Vagina (tissue), 2 donors: ENCODE results near the gene NEO1. TPM values are rescaled to one million over a fixed set of nuclear protein-coding genes. Genes with fewer than 3 reads are reported as not detected.

Experiments
- DNase-seq, 2 donors: peaks; one replicate each; pipeline ENCODE4 v3.0.0-alpha.2; 2017; ENCODE audit errors: extremely low spot score in 2 of 2
- H3K27ac ChIP-seq: fragments of 200-600 bp; sonication (generic); one replicate; pipeline ENCODE4 v1.5.1; 2019
- H3K27me3 ChIP-seq: fragments of 200-600 bp; sonication (generic); one replicate; pipeline ENCODE4 v1.5.1; 2019
- H3K36me3 ChIP-seq, 2 donors: fragments of 200-600 bp; sonication (generic); one replicate each; pipeline ENCODE4 v1.5.1; 2017 to 2019
- H3K4me1 ChIP-seq: fragments of 200-600 bp; sonication (generic); one replicate; pipeline ENCODE4 v1.5.1; 2019
- H3K4me3 ChIP-seq, 2 donors: fragments of 200-600 bp; sonication (generic); 1 replicate in 1 of 2; 2 replicates in 1 of 2; pipeline ENCODE4 v1.5.1; 2016 to 2019
- H3K9me3 ChIP-seq: fragments of 200-600 bp; sonication (generic); one replicate; pipeline ENCODE4 v1.5.1; 2019
- POLR2A ChIP-seq, 2 donors: fragments of 450-650 bp; IDR thresholded peaks; one replicate each; pipeline ENCODE4 v1.6.1; 2017; ENCODE audit warnings: antibody characterized with exemption in 2 of 2, mild to moderate bottlenecking in 2 of 2, moderate library complexity in 2 of 2
- POLR2AphosphoS5 ChIP-seq, 2 donors: sonication (generic); formaldehyde crosslinking; IDR thresholded peaks; one replicate each; pipeline ENCODE4 v1.9.0; 2017; ENCODE audit warnings: antibody characterized with exemption in 2 of 2, mild to moderate bottlenecking in 2 of 2, low read depth in 1 of 2; ENCODE audit not compliant: insufficient read depth in 1 of 2
- intact Hi-C: fragments of 100-400 bp; cut with DNase I; formaldehyde crosslinking; loops from one replicate; pipeline ENCODE4 v1.15.1; 2023
- total RNA-seq: library from RNA; depleted of rRNA; stranded (reverse); fragments of >200 nt; gene quantifications from one replicate; pipeline ENCODE4 v1.2.3, GENCODE V29; 2016
- TF ChIP-seq, protein P1 (sequence below), 3 experiments: fragments of 450-650 bp in 2 of 3; fragments of 200-600 bp in 1 of 3; sonication (generic) in 1 of 3; IDR thresholded peaks; one replicate each; pipeline ENCODE4 v1.5.1; 2017 to 2019; ENCODE audit warnings: antibody characterized with exemption in 3 of 3, mild to moderate bottlenecking in 2 of 3, moderate library complexity in 2 of 3

NEO1 gene
- total RNA-seq, 1 donor from 2014 or later, result 21.9 TPM

DNA sequence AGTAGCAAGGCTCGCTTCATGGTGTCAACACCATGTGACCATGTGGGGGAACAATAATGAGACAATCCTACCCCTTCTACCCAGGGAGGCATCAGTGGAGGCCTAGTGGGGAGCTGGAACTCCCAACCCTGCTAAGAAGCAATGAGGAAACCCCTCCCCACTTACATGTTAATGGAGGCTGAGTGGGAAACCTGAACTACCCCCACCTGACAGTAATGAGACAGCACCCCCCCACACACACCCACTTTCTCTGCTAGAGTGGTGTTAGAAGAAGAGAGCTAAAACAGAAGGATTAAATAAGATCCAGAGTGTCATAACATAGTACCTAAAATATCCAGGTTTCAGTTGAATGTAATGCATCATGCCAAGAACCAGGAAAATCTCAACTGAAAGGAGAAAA is 78.6 kb downstream of the NEO1 start:
- intact Hi-C loops, result no loop called here
- DNase-seq, result no peak
- Histone ChIP-seq H3K36me3 (no peaks in the 10 kb centered on the region), H3K27ac (no peak overlapping the region), H3K4me1 (no peaks in the 10 kb centered on the region), H3K4me3 (no peak overlapping the region), H3K27me3 (no peaks in the 10 kb centered on the region), H3K9me3 (no peaks in the 10 kb centered on the region)
- TF ChIP-seq, protein P1, sequence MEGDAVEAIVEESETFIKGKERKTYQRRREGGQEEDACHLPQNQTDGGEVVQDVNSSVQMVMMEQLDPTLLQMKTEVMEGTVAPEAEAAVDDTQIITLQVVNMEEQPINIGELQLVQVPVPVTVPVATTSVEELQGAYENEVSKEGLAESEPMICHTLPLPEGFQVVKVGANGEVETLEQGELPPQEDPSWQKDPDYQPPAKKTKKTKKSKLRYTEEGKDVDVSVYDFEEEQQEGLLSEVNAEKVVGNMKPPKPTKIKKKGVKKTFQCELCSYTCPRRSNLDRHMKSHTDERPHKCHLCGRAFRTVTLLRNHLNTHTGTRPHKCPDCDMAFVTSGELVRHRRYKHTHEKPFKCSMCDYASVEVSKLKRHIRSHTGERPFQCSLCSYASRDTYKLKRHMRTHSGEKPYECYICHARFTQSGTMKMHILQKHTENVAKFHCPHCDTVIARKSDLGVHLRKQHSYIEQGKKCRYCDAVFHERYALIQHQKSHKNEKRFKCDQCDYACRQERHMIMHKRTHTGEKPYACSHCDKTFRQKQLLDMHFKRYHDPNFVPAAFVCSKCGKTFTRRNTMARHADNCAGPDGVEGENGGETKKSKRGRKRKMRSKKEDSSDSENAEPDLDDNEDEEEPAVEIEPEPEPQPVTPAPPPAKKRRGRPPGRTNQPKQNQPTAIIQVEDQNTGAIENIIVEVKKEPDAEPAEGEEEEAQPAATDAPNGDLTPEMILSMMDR (IDR thresholded peaks at IDR 0.05), result no peak
- TF ChIP-seq POLR2AphosphoS5 (IDR thresholded peaks at IDR 0.05; ENCODE audit: insufficient read depth in 1 of 2, low read depth in 1 of 2) (no peak), POLR2A (IDR thresholded peaks at IDR 0.05) (no peak)

DNA sequence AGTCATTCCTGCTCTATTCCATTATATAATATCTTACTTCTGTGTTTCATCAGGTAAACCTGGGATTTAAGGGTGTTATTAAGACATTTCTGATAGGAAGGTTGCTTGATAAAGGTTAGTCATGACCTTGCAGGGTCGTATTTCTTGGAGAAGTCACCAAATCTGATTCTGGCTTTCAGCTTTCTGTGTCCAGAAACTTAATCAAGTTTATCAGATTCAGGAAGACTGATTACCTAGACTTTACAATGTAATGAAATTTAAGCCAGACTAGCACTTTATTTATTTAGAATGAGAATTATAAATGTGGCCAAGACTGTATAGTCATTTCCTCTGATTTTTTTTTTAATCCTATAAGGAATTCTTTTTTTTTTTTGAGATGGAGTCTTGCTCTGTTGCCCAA is 81.9 kb downstream of the NEO1 start:
- Histone ChIP-seq H3K27ac (no peak overlapping the region), H3K4me1 (no peaks in the 10 kb centered on the region), H3K9me3 (no peaks in the 10 kb centered on the region), H3K27me3 (no peaks in the 10 kb centered on the region), H3K4me3 (no peak overlapping the region), H3K36me3 (no peaks in the 10 kb centered on the region)
- intact Hi-C loops, result no loop called here
- TF ChIP-seq POLR2A (IDR thresholded peaks at IDR 0.05), result no peak
- TF ChIP-seq POLR2AphosphoS5 (IDR thresholded peaks at IDR 0.05; ENCODE audit: insufficient read depth in 1 of 2, low read depth in 1 of 2), result no peak
- TF ChIP-seq, protein P1 (IDR thresholded peaks at IDR 0.05), result no peak
- DNase-seq, result no peak

DNA sequence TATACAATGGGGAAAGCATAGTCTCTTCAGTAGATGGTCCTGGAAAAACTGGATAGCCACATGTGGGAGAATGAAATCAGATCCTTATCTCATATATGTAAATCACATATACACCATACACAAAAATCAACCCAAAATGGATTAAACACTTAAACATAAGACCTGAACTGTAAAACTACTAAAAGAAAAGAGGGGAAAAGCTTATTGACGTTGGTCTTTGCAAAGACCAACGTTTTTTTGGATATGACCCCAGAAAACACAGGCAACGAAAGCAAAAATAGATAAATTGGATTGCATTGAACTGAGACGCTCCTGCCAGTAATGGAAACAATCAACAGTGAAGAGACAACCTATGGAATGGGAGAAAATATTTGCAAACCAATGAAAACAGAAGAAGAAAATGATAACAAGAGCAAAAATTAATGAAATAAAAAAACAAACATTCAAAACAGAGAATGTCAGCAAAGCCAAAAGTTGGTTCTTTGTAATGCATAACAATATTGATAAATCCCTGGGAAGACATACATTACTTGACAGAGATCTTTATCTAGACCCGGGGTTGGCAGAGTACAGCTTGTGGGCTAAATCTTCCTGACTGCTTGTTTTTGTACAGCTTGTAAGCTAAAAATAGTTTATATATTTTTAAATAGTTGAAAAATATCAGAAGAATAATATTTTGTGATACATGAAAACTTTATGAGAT is 86.9 kb downstream of the NEO1 start:
- no peaks in the 10 kb centered on the region for H3K9me3 ChIP-seq
- H3K36me3 ChIP-seq, result no peaks in the 10 kb centered on the region
- DNase-seq, result no peak
- H3K27me3 ChIP-seq, result no peaks in the 10 kb centered on the region
- no peak overlapping the region for H3K4me3 ChIP-seq
- TF ChIP-seq POLR2A (IDR thresholded peaks at IDR 0.05) (no peak), POLR2AphosphoS5 (IDR thresholded peaks at IDR 0.05; ENCODE audit: insufficient read depth in 1 of 2, low read depth in 1 of 2) (no peak)
- TF ChIP-seq, protein P1 (IDR thresholded peaks at IDR 0.05), result no peak
- intact Hi-C loops, result no loop called here
- H3K4me1 ChIP-seq, result no peaks in the 10 kb centered on the region
- no peak overlapping the region for H3K27ac ChIP-seq

DNA sequence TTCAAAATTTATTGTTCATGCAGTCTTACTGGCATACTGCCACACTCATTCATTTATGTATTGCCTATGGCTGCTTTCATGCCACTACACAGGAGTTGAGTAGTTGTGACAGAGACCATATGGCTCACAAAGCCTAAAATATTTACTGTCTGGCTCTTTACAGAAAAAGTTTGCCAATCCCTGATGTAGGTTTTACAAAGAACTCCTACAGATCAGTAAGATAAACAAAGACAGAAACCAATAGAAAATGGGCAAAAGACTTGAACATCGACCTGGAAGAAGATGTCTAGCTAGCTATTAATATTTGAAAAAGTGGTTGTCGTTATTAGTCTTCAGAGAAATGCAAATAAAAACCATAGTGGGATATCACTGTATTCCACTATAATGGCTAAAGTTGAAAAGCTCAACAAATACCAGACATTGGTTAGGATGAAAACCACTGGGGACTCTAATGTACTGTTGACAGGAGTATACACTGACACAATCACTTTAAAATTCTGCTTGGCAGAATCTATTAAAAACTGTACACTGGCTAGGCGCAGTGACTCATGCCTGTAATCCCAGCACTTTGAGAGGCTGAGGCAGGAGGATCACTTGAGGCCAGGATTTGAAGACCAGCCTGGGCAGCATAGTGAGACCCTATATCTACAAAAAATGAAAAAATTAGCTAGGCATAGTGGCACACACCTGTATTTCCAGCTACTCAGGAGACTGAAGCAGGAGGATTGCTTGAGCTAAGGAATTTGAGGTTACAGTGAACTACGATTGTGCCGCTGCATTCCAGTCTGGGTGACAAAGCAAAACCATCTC is 87.7 kb downstream of the NEO1 start:
- Histone ChIP-seq H3K4me3 (no peak overlapping the region), H3K27ac (no peak overlapping the region), H3K9me3 (no peaks in the 10 kb centered on the region), H3K27me3 (no peaks in the 10 kb centered on the region), H3K36me3 (no peaks in the 10 kb centered on the region), H3K4me1 (no peaks in the 10 kb centered on the region)
- intact Hi-C loops, result no loop called here
- TF ChIP-seq POLR2AphosphoS5 (IDR thresholded peaks at IDR 0.05; ENCODE audit: insufficient read depth in 1 of 2, low read depth in 1 of 2) (no peak), POLR2A (IDR thresholded peaks at IDR 0.05) (no peak)
- TF ChIP-seq, protein P1 (IDR thresholded peaks at IDR 0.05), result no peak
- DNase-seq, result no peak
